OCI-LY1 (cell line): ENCODE data around the gene SETDB2.

Experiments used
- EZH2 ChIP-seq: fragments of 200-600 bp; sonication (generic), shearing (Covaris generic); IDR thresholded peaks from 2 replicates; pipeline ENCODE4 v1.8.0; 2017; ENCODE audit warnings: borderline replicate concordance, mixed run types, mild to moderate bottlenecking, antibody characterized with exemption, low read length, moderate library complexity, mixed read lengths
- TF ChIP-seq, protein P1 (sequence below): fragments of 200-600 bp; sonication (generic), shearing (Covaris generic); IDR thresholded peaks from 2 replicates; pipeline ENCODE4 v1.5.1; 2017; ENCODE audit warnings: mild to moderate bottlenecking, antibody characterized with exemption, low read length, moderate library complexity, mixed read lengths

DNA sequence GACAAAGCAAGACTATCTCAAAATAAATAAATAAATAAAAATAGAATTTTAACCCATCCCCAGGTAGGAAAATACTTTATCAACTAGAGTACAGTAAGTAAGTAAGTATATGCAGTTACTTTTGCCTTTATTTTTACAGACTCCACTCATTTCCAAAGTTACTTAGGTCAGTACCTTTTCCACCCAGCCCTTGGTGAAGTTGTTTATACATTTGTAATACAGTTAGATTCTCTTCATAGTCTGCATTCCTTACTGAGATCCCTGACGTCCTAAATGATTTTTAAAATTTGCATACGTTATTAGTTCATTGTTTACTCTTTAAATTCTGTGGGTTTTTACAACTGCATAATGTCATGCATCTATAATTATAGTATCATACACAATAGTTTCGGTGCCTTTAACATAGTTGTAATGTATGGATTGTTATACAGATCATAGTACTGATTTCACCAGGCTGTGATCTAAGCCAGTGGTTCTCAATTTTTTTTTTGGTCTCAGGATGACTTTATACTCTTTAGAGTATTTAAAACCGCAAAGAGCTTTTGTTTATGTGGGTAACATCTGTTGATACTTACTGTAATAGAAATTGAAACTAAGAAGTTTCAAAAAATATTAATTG lies 10.4 kb downstream of the SETDB2 start:
- TF ChIP-seq, protein P1, sequence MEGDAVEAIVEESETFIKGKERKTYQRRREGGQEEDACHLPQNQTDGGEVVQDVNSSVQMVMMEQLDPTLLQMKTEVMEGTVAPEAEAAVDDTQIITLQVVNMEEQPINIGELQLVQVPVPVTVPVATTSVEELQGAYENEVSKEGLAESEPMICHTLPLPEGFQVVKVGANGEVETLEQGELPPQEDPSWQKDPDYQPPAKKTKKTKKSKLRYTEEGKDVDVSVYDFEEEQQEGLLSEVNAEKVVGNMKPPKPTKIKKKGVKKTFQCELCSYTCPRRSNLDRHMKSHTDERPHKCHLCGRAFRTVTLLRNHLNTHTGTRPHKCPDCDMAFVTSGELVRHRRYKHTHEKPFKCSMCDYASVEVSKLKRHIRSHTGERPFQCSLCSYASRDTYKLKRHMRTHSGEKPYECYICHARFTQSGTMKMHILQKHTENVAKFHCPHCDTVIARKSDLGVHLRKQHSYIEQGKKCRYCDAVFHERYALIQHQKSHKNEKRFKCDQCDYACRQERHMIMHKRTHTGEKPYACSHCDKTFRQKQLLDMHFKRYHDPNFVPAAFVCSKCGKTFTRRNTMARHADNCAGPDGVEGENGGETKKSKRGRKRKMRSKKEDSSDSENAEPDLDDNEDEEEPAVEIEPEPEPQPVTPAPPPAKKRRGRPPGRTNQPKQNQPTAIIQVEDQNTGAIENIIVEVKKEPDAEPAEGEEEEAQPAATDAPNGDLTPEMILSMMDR = no peak
- TF ChIP-seq EZH2 = no peak
